Measurements from ENCODE around the gene RPRD1A. TPM values are rescaled to one million over a fixed set of nuclear protein-coding genes. Genes with fewer than 3 reads are reported as not detected.
"Not testable (repeated sequence)": the region's sequence is repeated elsewhere in the genome, so short reads cannot be mapped to it uniquely, and the experiment has no call there.

The RPRD1A gene
- total RNA-seq, 4 donors from 2014 or later = 36.4 to 64.8 (median 53.9) TPM

- ATAC-seq (ENCODE audit: low FRiP score) (no peak), DNase-seq (ENCODE audit: low spot score) (no peak)
- TF ChIP-seq CTCF (IDR thresholded peaks at IDR 0.05) = no peak
Measured at GRCh38 chr18:36031903-36032302, 35.5 kb downstream of the RPRD1A start.

GRCh38 chr18:36031407-36031806 is 36.0 kb downstream of the RPRD1A start:
- no peak for ATAC-seq (ENCODE audit: low FRiP score)
- no peak for TF ChIP-seq CTCF (IDR thresholded peaks at IDR 0.05)

GRCh38 chr18:36028859-36029258 is 38.5 kb downstream of the RPRD1A start:
- no peak for TF ChIP-seq CTCF (IDR thresholded peaks at IDR 0.05)
- DNase-seq (ENCODE audit: low spot score) (no peak), ATAC-seq (ENCODE audit: low FRiP score) (no peak)

More at GRCh38 chr18:36031407-36031806, 36.0 kb downstream of the RPRD1A start:
- DNase-seq (ENCODE audit: low spot score) = no peak

GRCh38 chr18:36025025-36025424 is 42.3 kb downstream of the RPRD1A start:
- peak; percentile 62 for ATAC-seq (ENCODE audit: low FRiP score)
- no peak for DNase-seq (ENCODE audit: low spot score)
- no peak for TF ChIP-seq CTCF (IDR thresholded peaks at IDR 0.05)

GRCh38 chr18:36024241-36024640 is 43.1 kb downstream of the RPRD1A start:
- not testable (repeated sequence) for ATAC-seq (ENCODE audit: low FRiP score); DNase-seq (ENCODE audit: low spot score)

- TF ChIP-seq CTCF (IDR thresholded peaks at IDR 0.05) = no peak
- ATAC-seq (ENCODE audit: low FRiP score) (no peak), DNase-seq (ENCODE audit: low spot score) (no peak)
Measured at GRCh38 chr18:36023336-36023735, 44.0 kb downstream of the RPRD1A start.

- DNase-seq (ENCODE audit: low spot score) = no peak
- ATAC-seq (ENCODE audit: low FRiP score) = no peak
- no peak for TF ChIP-seq CTCF (IDR thresholded peaks at IDR 0.05)
Measured at GRCh38 chr18:36020174-36020711, 47.1 kb downstream of the RPRD1A start.

All from omental fat pad (tissue), 4 donors.